Thoracic aorta (tissue), 2 donors: Measurements from ENCODE around the gene GPR158. TPM values are rescaled to one million over a fixed set of nuclear protein-coding genes. Genes with fewer than 3 reads are reported as not detected.

Source experiments
- ATAC-seq: fragments of 150-250 bp; one replicate; pipeline ENCODE4 v1.8.0; 2017; ENCODE audit warnings: low read depth; ENCODE audit not compliant: insufficient number of reproducible peaks, low FRiP score
- DNase-seq: peaks from one replicate; pipeline ENCODE4 v3.0.0-alpha.2; 2020; ENCODE audit warnings: low spot score
- H3K27ac ChIP-seq, 2 donors: fragments of 200-600 bp; sonication (generic); 1 replicate in 1 of 2; 2 replicates in 1 of 2; pipeline ENCODE4 v1.5.1; 2016; ENCODE audit warnings: mild to moderate bottlenecking in 2 of 2, moderate library complexity in 2 of 2
- H3K27me3 ChIP-seq: fragments of 200-600 bp; sonication (generic); replicated peaks from 2 replicates; pipeline ENCODE4 v1.6.0; 2016; ENCODE audit warnings: mild to moderate bottlenecking; ENCODE audit not compliant: insufficient read depth
- H3K36me3 ChIP-seq: fragments of 200-600 bp; sonication (generic); one replicate; pipeline ENCODE4 v1.5.1; 2016
- H3K4me1 ChIP-seq, 2 donors: fragments of 200-600 bp; sonication (generic); 1 replicate in 1 of 2; 2 replicates in 1 of 2; pipeline versions ENCODE4 v1.5.1 to v1.6.0; 2016; ENCODE audit warnings: low read depth in 2 of 2, mild to moderate bottlenecking in 1 of 2; ENCODE audit not compliant: control insufficient read depth in 1 of 2
- H3K4me3 ChIP-seq: fragments of 200-600 bp; sonication (generic); 2 replicates; pipeline ENCODE4 v1.5.1; 2016; ENCODE audit warnings: mild to moderate bottlenecking
- H3K9me3 ChIP-seq: fragments of 200-600 bp; sonication (generic); 2 replicates; pipeline ENCODE4 v1.5.1; 2016
- CTCF ChIP-seq: fragments of 200-600 bp; sonication (generic); IDR thresholded peaks from one replicate; pipeline ENCODE4 v1.5.1; 2019; ENCODE audit warnings: antibody characterized with exemption
- total RNA-seq, 2 donors: library from RNA; depleted of rRNA; stranded (reverse); fragments of >200 nt; gene quantifications; one replicate each; pipeline versions ENCODE4 v1.1.0 to v1.2.3, GENCODE V29; 2016

The GPR158 gene
- total RNA-seq, 2 donors from 2014 or later: not detected

- DNase-seq (no peak), ATAC-seq (no peak)
- no peaks in the 10 kb centered on the region for H3K27me3 ChIP-seq
- H3K27ac ChIP-seq: no peak overlapping the region
- no peak overlapping the region for H3K4me3 ChIP-seq
- H3K4me1 ChIP-seq: no peaks in the 10 kb centered on the region
- no peaks in the 10 kb centered on the region for H3K36me3 ChIP-seq
- no peak for TF ChIP-seq CTCF
- no peaks in the 10 kb centered on the region for H3K9me3 ChIP-seq
Observed at GRCh38 chr10:25493122-25493893, 318.5 kb downstream of the GPR158 start.

DNA sequence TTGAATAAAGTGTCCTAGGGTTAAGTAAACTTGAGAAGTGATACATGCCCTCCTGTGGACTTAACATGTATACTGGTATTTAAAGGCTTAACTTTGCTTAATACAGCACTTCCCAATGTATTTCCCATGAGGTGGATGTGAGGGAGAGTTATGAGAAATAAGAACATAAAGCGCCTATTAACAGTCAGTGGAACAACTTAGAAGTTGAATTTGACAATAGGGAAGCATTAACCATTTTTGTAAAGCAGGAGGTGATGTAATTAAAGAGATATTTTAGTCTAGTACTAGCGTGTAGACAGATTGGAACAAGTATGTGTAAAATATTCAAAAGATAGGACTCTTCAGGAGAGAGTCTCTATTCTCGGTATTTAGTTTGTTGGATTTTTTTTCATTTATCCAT lies 322.4 kb downstream of the GPR158 start:
- TF ChIP-seq CTCF: no peak
- H3K36me3 ChIP-seq: no peaks in the 10 kb centered on the region
- ATAC-seq: no peak
- H3K4me3 ChIP-seq: no peak overlapping the region
- no peaks in the 10 kb centered on the region for H3K9me3 ChIP-seq
- no peaks in the 10 kb centered on the region for H3K4me1 ChIP-seq
- H3K27me3 ChIP-seq: no peaks in the 10 kb centered on the region
- DNase-seq: no peak
- H3K27ac ChIP-seq: no peak overlapping the region

GRCh38 chr10:25498645-25499044 lies 323.8 kb downstream of the GPR158 start:
- DNase-seq (no peak), ATAC-seq (no peak)
- no peak overlapping the region for H3K27ac ChIP-seq

DNA sequence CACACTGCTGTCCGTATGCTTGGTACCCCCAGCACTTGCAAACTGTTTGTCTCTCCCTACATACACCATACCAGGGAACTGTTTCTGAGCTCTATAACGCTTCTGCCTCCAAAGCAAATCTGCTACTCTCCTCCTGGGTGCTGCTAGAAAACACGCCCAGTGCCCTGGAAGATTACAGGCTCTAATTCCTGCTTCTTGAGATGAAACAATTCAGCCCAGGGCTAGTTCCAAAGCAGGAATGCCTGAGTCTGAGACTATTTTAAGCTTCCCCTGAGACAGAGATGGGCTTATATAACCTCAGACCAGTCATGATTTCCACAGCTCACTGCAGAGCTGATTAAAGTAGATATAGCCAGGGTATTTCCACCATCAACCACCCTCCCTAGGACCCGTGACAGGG lies 327.1 kb downstream of the GPR158 start:
- no peaks in the 10 kb centered on the region for H3K27me3 ChIP-seq
- no peaks in the 10 kb centered on the region for H3K4me1 ChIP-seq
- H3K4me3 ChIP-seq: no peak overlapping the region
- no peak overlapping the region for H3K27ac ChIP-seq
- DNase-seq (no peak), ATAC-seq (no peak)
- no peaks in the 10 kb centered on the region for H3K36me3 ChIP-seq
- no peaks in the 10 kb centered on the region for H3K9me3 ChIP-seq
- TF ChIP-seq CTCF: no peak

More at GRCh38 chr10:25498645-25499044, 323.8 kb downstream of the GPR158 start:
- H3K4me3 ChIP-seq: no peak overlapping the region
- TF ChIP-seq CTCF: no peak
- no peaks in the 10 kb centered on the region for H3K27me3 ChIP-seq
- H3K9me3 ChIP-seq: no peaks in the 10 kb centered on the region
- no peaks in the 10 kb centered on the region for H3K4me1 ChIP-seq
- H3K36me3 ChIP-seq: no peaks in the 10 kb centered on the region

DNA sequence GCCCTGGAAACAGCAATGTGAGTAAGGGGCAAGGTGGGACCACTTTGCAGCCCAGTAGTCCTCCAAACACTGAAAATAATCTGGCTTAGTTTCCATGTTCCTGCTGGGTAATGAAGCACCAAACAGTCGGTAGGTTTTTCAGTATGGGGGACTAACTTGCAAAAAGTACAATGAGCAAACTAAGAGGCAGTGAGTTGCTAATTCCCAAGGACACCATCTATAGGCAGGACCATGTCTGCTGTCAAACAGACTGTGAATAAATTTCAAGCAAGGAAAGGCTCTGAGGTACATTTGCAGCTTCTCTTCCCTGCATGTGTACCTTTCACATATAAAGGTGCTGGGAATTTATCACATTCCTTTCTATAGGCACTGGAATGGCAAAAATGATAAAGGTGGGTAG lies 327.7 kb downstream of the GPR158 start:
- Histone ChIP-seq H3K36me3 (no peaks in the 10 kb centered on the region), H3K9me3 (no peaks in the 10 kb centered on the region), H3K4me3 (no peak overlapping the region), H3K27ac (no peak overlapping the region), H3K27me3 (no peaks in the 10 kb centered on the region), H3K4me1 (no peaks in the 10 kb centered on the region)
- no peak for ATAC-seq
- DNase-seq: no peak
- no peak for TF ChIP-seq CTCF
